Stimulated activated CD8-positive, alpha-beta memory T cell treated with anti-CD3 and anti-CD28 coated beads, Interleukin-12 subunit alpha, Interleukin-12 subunit beta, amount 100 ng/mL, for 1 hour (primary cell): ENCODE results near the gene DPYSL4.

Experiments used
- DNase-seq: peaks from one replicate; pipeline ENCODE4 v3.0.0-alpha.2; 2020; ENCODE audit warnings: low read depth

The DPYSL4 gene

GRCh38 chr10:132178672-132179545 lies 7.8 kb upstream of the DPYSL4 start:
- DNase-seq = no peak

- DNase-seq = no peak
Observed at GRCh38 chr10:132179551-132180392, 7.0 kb upstream of the DPYSL4 start.

GRCh38 chr10:132180736-132181135 lies 6.0 kb upstream of the DPYSL4 start:
- DNase-seq = no peak

- DNase-seq = no peak
Observed at GRCh38 chr10:132181691-132182425, 4.9 kb upstream of the DPYSL4 start.

GRCh38 chr10:132182591-132182990 lies 4.2 kb upstream of the DPYSL4 start:
- DNase-seq = no peak

GRCh38 chr10:132183046-132183445 lies 3.7 kb upstream of the DPYSL4 start:
- no peak for DNase-seq

- no peak for DNase-seq
Observed at GRCh38 chr10:132184816-132185593, 1.7 kb upstream of the DPYSL4 start.

GRCh38 chr10:132185601-132186487 lies 904 bp upstream of the DPYSL4 start:
- DNase-seq = no peak

GRCh38 chr10:132187430-132188138 lies 836 bp downstream of the DPYSL4 start:
- no peak for DNase-seq

- DNase-seq = no peak
Observed at GRCh38 chr10:132188331-132188730, 1.6 kb downstream of the DPYSL4 start.

- DNase-seq = no peak
Observed at GRCh38 chr10:132189016-132189415, 2.3 kb downstream of the DPYSL4 start.

- DNase-seq = no peak
Observed at GRCh38 chr10:132189810-132190422, 3.2 kb downstream of the DPYSL4 start.

- no peak for DNase-seq
Observed at GRCh38 chr10:132192076-132192975, 5.6 kb downstream of the DPYSL4 start.

- no peak for DNase-seq
Observed at GRCh38 chr10:132192991-132193665, 6.4 kb downstream of the DPYSL4 start.

- DNase-seq = no peak
Observed at GRCh38 chr10:132193907-132194552, 7.3 kb downstream of the DPYSL4 start.

- no peak for DNase-seq
Observed at GRCh38 chr10:132194726-132195125, 8.0 kb downstream of the DPYSL4 start.

GRCh38 chr10:132195366-132196075 lies 8.8 kb downstream of the DPYSL4 start:
- DNase-seq = no peak
